Measurements from ENCODE around the gene MRPL38.

MRPL38 gene

DNA sequence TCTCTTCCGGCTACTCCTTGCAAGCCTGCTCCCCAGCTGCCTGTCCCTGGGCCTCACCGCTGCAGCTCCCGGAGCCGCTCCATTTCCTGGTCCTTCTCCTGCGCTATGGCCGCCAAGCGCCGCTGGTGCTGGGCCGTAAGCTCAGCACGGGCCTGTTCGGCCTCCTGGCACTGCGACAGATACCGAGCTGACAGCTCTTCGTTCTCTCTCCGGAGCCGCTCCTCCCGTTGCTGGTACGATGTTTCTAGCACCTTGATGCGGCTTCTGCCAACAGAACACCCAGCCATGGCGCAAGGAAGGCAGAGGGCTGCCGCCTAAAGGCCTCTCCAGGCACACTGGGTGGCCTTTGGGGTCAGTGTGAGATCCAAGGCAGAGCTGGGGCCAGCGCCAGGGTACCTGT is 14.9 kb upstream of the MRPL38 start:
- DNase-seq (ENCODE audit: low read depth in 2 of 2) = no peak

DNA sequence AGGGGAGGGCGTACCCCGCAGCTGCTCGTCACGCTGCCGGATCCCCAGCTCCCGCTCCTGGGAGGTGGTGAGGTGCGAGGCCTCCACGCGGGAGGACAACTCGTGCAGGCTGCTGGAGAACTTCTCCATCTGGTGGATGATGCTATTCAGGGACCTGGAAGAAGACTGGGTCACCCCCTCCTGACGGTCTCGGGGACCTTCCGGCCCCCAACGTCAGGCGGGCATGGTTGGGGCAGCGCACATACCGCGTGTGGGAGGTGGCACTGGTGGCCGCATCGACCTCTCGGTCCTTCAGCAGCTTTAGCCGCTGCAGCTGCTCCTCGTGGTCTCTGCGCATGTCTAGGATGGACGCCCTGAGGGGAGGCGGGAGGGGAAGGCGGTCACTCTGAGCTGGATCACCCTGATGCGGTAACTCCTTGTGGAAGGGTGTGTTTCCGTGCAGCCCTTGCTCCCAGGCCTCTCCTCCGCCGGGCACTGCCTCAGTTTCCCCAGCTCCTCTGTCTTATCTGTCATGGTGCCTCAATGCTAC is 13.3 kb upstream of the MRPL38 start:
- DNase-seq (ENCODE audit: low read depth in 2 of 2) = no peak

DNA sequence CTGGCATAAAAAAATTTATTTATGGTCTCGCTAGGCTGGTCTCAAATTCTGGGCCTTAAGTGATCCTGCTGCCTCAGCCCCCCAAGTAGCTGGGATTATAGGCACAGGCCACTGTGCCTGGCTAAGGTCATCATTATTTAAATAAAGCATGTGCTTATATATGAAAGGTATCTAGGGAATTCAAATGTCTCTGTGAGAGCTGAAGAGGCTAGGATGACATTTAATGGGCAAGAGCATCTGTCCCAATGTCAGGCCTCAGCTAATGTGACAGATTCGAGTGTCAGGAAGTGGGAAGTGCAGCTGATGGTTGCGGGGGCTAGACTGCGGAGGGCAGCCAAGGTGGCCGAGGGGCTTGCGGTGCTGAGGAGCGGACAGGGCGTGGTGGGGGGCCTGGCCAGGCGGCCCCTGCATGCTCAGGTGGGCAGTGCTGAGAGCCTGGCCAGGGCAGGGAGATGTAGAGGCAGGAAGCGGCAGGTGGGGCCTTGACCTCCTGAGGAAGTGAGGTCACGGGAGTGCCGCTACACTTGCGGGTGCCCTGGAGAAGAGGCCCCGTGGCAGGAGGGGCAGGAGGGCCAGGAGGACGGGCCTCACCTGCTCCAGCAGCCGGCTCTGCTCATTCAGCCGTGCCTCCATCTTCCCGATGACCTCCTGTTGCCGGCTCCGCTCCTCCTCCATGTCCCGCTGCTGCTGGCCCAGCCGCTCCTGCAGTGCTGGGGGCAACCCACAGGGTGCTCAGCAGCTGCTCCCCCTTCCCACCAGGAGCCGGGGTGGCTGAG is 12.6 kb upstream of the MRPL38 start:
- DNase-seq (ENCODE audit: low read depth in 2 of 2) = no peak

DNA sequence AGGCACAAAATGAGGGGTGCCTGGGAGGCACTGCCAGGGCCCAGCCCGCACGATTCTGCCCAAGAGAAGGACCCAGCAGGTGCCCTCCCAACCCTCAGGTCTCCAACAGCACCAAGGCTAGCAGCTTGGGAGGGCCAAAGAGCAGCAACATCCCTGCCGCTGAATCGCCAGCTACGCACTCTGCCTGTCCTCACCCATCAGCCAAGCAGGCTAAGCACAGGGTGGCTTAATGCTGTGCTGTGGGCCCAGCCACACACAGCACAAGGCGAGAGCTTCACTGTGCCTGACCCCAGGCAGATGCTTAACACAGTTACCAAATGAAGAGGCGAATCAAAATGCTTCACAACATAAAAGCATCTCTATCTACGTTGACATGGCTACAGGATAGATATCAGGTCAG is 10.6 kb upstream of the MRPL38 start:
- no peak for DNase-seq (ENCODE audit: low read depth in 2 of 2)

DNA sequence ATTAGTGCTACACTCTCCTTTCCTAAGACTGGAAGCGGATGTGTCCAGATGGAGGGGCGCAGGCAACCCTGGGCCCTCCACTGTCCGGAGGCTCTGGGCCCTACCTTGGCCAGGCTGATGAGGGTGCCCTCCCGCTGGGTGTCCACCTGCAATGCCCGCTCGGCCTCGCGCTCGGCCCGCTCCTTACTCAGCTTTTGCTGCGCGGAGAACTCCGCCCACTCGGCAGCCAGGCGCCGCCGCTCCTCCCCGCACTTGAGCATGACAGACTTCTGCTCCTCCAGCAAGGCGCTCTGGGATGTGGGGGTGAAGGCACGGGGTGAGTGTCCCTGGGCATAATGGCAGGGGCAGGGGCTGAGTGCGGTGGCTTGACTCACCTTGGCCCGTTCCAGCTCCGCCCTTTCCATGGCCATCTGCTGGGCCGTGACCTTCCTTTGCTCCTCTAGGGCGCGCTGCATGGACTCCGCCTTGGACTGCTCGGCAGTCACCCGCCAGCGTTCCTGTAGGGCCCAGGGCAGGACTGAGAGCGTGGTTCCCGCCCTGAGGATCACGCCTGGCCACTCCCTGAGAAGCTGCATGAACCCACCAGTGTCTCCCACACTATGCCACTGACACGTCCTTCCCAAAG is 10.1 kb upstream of the MRPL38 start:
- DNase-seq (ENCODE audit: low read depth in 2 of 2) = no peak

DNA sequence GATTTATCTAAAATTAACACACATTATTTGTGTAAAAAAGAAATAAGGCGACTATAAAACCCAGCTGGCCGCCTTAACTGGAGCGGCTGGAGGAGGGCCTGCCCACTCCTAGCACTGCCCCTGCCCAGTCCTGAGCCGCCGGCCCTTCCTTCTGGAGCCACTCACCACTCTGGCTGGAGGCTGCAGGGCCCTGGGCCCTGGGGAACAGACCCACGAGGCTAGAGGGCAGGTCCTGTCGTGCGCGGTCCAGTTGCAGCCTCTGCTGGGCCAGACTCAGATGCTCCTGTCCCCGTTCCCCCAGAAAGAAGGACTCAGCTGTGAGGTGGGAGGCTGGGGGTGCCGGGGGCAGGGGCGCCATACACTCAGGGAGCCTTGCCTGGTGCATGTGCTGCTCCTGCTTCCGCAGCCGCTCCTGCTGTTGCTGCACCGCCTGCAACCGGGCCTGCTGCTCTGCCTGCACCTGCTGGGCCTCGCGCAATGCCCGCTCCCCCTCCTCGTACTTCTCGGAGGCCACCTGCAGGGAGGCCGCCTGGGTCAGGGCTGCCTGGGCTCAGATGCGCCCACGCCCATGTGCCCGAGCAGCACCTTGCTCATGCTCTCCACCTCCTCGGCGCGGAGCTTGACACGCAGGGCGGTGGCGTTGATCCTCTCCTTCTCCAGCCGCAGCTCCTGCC is 9.0 kb upstream of the MRPL38 start:
- DNase-seq (ENCODE audit: low read depth in 2 of 2) = no peak

DNA sequence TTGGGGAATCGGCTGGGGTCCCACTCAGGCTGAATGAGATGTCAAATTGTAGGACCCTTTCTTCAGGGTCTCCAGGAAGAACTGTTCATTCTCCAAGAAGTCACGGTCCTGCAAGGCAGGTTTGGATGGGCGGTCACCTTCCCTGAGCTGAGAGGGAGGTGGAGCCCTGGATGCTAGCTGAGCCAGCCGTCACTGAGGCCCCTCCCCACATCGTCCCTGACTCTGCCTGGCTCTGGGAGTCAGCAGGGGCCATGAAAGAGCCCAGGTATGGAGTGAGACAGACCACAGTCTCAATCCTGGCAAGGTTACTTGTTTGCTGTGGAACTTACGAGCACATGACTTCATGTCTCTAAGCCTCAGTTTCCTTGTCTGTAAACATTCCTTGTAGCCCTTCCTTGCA is 6.0 kb upstream of the MRPL38 start:
- no peak for DNase-seq (ENCODE audit: low read depth in 2 of 2)

DNA sequence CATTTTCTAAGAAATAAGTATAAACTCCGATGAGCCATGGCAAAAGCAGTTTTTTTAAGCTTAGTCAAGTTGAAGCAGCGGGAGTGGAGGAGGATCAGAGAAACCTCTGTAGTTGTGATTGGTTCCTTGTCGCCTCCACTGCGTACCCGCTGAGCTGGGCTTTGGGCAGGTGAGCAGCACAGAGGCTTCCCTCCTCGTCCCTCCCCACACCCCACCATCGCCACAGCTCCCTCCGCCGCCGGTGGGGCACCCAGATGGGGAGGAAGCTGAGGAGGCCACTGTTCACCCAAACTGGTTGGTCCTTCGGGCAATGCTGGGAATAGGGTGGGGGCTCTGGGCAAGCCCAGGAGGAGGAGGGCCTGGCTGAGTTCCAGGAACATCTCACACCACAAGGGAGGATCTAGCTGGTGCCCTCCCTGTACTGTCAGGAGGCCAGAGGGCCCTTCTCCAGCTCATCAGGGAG is 5.2 kb upstream of the MRPL38 start:
- no peak for DNase-seq (ENCODE audit: low read depth in 2 of 2)

DNA sequence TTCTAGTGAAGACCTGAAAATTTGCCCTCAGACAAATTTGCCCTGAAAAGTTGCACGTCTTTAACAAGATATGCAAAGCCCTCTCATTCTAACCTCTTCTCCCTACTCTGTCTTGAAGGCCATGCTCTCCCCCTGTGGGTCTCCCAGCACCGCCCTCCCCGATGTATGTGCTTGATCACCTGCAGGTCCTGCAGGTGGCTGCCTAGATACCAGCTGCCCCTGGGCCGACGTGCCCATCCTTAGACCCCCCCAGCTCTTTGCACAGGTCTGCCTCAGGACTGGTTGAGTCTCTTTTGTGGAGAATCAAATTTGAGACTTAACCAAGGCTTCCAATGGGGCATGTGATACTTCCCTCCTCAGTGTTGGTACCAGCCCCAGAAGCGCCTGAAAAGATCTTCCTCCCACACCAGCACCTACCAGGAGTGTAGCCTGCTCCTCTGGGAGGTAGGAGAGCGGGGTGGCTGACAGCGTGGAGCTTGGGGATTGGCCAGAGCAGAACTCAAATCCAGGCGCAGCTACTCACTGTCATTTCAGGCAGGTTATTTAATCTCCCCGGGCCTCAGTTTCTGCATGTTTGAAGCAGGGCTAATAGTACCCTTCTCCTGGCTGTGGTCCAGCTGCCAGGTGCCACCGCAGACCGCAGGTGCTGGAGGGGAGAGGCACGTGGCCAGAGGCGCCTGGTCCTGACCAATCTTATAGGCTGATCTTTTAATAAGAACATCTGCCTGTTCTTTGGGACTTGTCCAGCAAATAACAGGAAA is 4.5 kb upstream of the MRPL38 start:
- DNase-seq (ENCODE audit: low read depth in 2 of 2) = no peak

DNA sequence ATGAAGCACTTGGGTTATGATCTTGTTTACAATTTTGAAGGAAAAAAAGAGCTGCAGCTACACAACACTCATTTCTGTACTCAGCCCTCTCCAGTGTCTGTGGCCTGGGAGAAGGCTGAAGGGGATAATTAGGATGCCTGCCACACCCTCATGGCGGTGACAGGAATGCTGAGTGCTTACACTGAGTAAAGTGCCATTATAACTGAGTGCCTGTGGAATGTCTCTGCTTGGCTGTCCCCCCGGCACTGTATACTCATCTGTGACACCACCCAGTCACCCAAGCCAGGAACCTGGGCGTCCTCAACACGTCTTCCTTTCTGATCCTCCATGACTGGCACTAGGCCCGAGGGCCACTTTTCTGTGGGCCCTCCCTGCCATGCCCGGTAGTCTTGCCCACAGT is 3.5 kb upstream of the MRPL38 start:
- DNase-seq (ENCODE audit: low read depth in 2 of 2) = no peak

DNA sequence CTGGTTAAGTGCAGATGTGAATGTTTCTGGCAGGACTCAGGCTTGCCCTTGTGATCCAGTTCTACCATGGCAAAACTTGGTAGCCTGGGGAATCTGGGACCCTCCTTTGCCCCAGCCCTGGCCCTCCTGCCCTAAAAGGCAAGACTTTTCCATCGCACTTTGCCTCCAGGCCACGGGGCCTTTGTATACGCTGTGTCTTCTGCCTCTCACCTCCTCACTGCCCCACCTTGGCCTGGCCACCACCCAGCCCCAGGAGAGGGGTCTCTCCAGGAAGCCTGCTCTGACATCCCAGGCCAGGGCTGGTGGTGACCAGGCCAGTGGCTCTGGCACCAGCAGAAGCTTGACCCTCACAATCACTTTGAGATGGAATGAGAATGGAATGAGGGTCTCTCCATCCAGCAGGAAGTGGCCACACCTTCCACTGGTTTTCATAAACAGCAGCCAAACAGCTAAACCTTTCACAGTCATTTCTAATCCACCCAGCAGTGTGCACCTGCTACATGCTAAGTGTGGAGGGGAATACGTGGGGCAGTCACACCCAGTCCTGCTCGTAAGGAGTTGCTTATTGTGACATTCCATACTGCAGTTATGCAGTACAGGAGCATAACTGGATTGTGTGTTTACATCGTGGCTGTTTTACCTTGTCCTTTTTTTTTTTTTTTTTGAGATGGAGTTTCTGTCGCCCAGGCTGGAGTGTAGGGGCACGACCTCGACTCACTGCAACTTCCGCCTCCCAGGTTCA is 1.6 kb upstream of the MRPL38 start:
- no peak for DNase-seq (ENCODE audit: low read depth in 2 of 2)

DNA sequence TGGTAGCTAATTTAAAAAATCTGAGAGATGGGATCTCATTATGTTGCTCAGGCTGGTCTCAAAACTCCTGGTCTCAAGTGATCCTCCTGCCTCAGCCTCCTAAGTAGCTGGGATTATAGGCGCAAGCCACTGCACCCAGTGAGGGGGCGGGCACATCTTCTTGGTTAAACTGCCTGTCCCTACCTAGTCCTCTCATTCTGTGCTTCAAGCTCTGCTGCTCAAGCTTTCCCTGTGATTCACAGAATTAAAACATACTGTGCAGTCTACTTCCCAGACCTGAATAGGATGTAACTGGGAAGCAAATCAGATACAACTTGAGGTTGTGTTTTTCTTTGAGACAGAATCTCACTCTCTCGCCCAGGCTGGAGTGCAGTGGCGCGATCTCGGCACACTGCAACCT is 2.3 kb downstream of the MRPL38 start:
- DNase-seq (ENCODE audit: low read depth in 2 of 2) = no peak

DNA sequence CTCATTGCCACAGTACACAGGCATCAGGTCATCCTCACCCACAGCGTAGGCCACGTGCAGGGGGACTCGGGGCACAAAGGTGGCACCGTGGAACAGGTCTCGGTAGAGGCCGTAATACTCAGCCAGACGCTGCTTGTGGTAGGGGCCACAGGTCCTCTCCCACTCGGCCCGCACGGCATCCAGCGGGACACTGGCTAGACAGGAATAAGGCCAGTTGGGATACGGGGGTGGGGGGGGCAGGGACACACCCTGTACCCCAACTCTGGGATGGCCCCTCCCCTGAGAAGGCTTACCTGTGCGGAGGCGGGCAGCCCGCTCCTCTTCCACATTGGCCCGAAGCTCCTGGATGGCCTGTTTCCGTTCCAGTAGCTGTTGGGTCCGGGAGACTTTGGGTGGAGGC is 3.0 kb downstream of the MRPL38 start:
- DNase-seq (ENCODE audit: low read depth in 2 of 2) = no peak

DNA sequence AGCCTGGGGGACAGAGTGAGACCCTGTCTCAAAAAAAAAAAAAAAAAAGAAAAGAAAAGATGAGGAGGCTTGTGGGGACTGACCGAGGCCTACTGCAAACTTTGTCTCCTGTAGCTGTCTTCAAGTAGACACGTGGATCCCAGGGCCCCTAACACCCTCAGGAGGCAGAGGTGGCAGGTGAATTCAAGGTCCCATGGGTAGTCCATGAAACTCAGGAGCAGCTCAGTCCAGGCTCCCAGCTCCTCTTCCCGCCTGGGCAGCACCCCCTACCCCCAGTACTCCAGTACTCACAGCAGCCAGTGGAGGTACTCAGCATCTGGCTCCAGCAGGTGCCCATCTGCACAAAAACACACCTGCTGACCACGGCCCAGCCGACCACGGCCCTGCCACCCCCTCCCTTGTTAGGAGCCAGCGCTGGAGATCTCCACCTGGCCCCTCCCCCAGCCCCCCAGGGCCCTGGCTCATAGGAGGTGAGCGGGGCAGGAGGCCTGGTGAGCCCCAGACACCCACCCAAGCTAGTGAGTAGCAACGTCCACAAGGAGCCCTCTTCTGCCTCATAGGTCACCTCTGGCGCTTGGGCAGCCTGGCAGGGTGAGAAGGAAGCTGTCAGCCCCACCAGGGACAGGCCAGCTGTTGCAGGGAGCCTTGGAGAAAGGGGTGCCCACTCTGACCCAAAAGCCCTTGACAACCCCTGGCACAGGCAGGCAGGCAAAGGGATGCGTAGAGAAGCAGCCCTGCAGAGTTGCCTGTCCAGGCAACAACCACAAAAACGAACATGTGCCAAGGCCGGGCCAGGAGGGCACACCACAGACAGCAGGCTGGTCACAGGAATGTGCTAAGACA is 3.8 kb downstream of the MRPL38 start:
- DNase-seq (ENCODE audit: low read depth in 2 of 2) = no peak

DNA sequence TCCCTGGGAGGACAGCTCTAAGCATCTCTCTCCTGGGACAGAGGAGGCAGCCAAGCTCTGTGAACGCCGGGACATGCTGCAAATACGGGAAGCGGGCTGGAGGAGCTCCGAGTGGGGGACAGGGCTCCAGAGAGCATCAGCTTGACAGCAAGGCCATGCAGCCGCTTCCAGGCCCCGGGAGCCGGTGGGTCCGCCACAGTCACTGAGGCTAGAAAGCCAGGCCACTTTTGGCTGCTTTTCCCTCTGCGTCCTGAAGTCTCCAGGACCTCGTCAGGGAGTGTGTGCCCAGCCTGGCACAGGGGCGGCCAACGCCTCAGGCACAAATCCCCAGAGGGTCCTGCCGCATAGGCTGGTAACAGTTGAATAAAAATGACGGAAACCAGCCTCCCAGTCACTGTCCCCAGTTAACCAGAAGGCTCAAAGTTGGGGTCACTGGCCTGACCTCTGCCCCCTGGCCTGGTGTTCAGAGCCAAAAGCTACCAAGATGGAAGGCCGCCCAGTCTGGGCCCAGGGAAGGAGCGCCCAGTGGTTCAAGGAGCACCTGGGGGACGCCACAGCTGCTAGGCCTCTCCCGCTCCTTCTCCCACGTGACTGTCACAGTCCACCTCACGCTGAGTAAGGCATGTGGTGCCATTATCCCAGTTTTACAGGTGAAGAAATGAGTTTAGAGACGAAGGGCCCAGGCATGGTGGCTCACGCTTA is 4.8 kb downstream of the MRPL38 start:
- no peak for DNase-seq (ENCODE audit: low read depth in 2 of 2)

DNA sequence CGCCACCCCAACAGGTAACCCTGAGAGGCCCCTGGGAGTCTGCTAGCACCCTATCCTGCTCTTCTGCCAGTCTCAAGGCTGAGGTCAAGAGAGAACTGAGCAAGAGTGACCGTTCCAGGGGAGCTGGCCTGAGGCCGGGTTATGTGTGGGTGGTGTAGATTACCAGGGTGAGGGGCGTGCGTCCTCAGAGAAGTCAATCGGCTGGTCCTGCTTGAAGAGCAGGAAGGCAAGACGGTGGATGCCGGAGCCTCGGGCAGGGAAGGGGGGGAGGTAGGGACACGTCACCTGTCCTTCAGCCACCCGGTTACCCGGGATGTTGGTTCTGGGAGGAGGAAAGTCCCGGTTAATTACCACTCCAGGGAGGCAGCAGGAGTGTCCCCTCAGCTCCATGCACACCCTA is 5.3 kb downstream of the MRPL38 start:
- DNase-seq (ENCODE audit: low read depth in 2 of 2) = no peak

DNA sequence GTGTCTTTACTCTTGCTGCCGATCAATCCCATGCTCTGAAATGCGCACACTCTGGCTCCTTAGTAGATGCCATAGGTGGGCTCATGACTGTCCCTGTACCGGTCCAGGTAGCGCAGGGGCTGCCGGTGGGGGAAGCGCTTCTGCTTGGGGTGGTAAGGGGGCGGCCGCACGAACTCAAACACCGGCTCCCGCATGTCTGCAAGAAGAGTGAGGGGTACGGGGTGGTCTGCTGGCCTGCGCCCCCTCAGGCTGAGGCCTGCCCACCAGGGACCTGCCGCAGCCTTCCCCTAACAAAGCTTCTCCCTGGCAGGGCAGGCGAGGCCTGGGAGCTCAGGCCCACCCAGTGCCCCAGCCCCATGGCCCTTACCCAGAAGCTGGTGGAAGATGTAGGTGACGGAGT is 5.9 kb downstream of the MRPL38 start:
- DNase-seq (ENCODE audit: low read depth in 2 of 2) = no peak

DNA sequence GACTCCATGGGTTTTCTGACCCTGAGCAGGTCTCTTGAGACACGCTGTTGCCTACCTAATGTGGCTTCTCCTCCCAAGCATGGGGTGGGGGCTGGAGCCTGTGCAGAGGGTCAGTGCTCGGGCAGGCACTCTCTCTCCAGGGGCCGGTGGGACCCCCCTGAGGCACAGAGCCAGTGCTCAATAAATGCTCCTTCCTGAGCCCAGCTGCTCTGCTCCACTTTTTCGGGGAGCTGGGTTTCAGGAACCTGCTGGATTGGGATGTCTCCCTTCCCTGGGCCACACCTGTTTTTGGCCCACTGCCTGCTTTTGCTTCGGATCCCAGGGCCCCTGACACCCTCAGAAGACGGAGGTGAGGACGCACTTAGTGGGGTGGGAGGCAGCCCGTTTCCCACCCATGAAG is 6.6 kb downstream of the MRPL38 start:
- DNase-seq (ENCODE audit: low read depth in 2 of 2) = no peak

DNA sequence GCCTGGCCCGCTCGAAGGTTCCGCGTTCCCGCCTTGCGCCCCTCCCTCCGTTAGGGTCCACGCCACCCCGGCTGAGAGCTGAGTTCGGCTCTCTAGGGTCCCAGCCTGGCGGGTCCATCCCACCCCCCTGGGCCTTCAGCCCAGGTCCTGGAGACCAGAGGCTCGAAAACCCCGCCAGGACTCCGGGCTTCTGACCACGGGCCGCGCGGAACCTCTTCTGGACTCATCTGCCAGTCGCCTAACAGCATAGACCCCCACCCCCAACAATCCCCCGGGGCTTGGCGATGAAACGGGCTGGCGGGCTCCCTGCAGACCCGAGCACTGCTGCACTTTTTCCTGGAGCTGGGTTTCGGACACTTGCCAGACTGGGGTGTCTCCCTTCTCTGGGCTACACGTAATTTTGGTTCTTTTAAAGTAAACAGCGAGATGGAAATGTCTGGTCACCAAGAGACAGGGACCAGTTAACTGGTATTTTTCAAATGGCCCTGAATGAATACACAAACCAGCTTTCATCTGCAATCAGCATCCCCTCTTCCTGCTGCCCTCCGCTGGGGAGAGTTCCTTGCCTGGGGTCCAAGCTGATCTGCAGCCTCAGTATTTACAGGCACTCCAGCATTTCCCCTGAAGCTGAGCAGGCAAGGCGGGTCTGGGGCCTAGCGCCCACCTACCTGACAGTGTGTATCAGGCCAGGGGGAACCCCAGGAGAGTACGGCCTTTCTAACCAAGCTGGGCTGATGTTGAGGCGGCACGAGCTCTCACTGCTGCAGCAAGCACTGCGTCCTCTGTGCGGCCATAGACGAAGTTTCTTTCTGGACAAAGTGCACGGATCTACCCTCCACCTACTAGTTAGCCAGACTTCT is 7.3 kb downstream of the MRPL38 start:
- DNase-seq (ENCODE audit: low read depth in 2 of 2) = no peak

All from stimulated activated CD4-positive, alpha-beta T cell treated with anti-CD3 and anti-CD28 coated beads, Interleukin-1b, Interleukin-23, amount 100 ng/mL, for 4 hours (primary cell).